OCI-LY3 (cell line): ENCODE measurements around the gene SH2D1B.
A peak's percentile ranks its signal among the peaks of the same experiment; 100 is the strongest.

Source experiments
- H2AFZ ChIP-seq: fragments of 200-600, 300-600 bp; shearing (Covaris generic); 2 replicates; pipeline ENCODE4 v1.6.0; 2014; ENCODE audit warnings: antibody characterized with exemption, low read depth, low read length
- H3K27ac ChIP-seq: fragments of 200-600, 300-600 bp; sonication (generic); 2 replicates; pipeline ENCODE4 v1.5.1; 2014; ENCODE audit warnings: mild to moderate bottlenecking, low read length, moderate library complexity, mixed read lengths
- H3K27me3 ChIP-seq: fragments of 200-600, 300-600 bp; sonication (generic); 2 replicates; pipeline ENCODE4 v1.6.1; 2014; ENCODE audit warnings: low read depth, low read length, mixed read lengths
- H3K36me3 ChIP-seq: fragments of 200-600, 300-600 bp; sonication (generic); replicated peaks from 2 replicates; pipeline ENCODE3; 2014; ENCODE audit warnings: low read depth, low read length, mixed read lengths
- H3K4me1 ChIP-seq: fragments of 300-600, 200-600 bp; sonication (generic); 2 replicates; pipeline ENCODE4 v1.6.1; 2014; ENCODE audit warnings: low read length, mixed read lengths
- H3K4me2 ChIP-seq: fragments of 200-600, 300-600 bp; sonication (generic); 2 replicates; pipeline ENCODE4 v1.6.1; 2014; ENCODE audit warnings: low read length, mixed read lengths
- H3K4me3 ChIP-seq: fragments of 300-600, 200-600 bp; sonication (generic); 2 replicates; pipeline ENCODE4 v1.5.1; 2014; ENCODE audit warnings: antibody characterized with exemption, mild to moderate bottlenecking, low read length, moderate library complexity
- H3K79me2 ChIP-seq: fragments of 300-600, 200-600 bp; shearing (Covaris generic); 2 replicates; pipeline ENCODE4 v1.6.1; 2014; ENCODE audit warnings: mild to moderate bottlenecking, low read length, mixed read lengths
- H3K9ac ChIP-seq: fragments of 300-600, 200-600 bp; shearing (Covaris generic); 2 replicates; pipeline ENCODE4 v1.6.0; 2014; ENCODE audit warnings: mild to moderate bottlenecking, low read length, moderate library complexity
- H3K9me3 ChIP-seq: fragments of 200-600, 300-600 bp; shearing (Covaris generic); 2 replicates; pipeline ENCODE4 v1.6.1; 2014; ENCODE audit warnings: low read length, mixed read lengths; ENCODE audit not compliant: insufficient read depth
- H4K20me1 ChIP-seq: fragments of 200-600, 300-600 bp; sonication (generic); 2 replicates; pipeline ENCODE4 v1.6.1; 2016; ENCODE audit warnings: low read length, mixed read lengths; ENCODE audit not compliant: insufficient read depth
- CTCF ChIP-seq: fragments of 200-600, 300-600 bp; sonication (generic); IDR thresholded peaks from 2 replicates; pipeline ENCODE4 v1.5.1; 2014; ENCODE audit warnings: antibody characterized with exemption, low read length, low read depth
- EZH2phosphoT487 ChIP-seq: fragments of 200-600 bp; shearing (Covaris generic); IDR thresholded peaks from 2 replicates; pipeline ENCODE4 v1.6.1; 2018; ENCODE audit warnings: antibody characterized with exemption, mixed run types, low read depth

SH2D1B gene

DNA sequence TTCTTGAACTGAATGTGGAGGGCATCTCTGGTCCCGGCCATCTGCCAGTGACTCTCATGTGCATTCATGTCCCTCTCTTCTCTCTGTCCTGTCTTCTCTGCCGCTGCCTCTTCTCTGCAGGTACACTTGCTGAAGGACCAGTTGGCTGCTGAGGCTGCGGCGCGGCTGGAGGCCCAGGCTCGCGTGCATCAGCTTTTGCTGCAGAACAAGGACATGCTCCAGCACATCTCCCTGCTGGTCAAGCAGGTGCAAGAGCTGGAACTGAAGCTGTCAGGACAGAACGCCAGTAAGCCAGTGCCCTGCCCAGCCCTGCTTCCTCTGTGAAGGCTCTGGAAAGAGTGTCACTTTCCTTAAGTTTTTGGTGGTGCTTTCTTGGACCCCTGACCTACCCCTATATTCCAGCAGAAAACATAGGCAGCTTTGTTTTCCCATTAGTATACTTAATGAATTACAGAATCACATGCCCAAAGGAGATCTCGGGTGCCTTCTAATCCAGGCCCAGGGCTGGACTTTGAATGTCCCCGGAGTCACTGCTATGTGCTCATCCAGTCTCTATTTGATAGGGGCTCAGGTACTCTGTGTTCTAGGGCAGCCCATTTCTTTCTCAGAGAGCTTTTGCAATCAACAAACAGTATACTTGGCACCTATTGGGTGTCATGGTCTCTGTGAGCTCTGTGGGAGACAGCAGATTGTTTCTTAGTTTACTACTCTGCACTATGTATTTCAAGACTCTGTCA is 46.5 kb downstream of the SH2D1B start:
- H3K4me2 ChIP-seq = no peak overlapping the region
- H3K4me3 ChIP-seq = no peak overlapping the region
- peaks cover 33% of the 10 kb centered on the region for H4K20me1 ChIP-seq
- H3K9me3 ChIP-seq = no peaks in the 10 kb centered on the region
- no peak overlapping the region for H2AFZ ChIP-seq
- H3K36me3 ChIP-seq = no peaks in the 10 kb centered on the region
- H3K27ac ChIP-seq = no peak overlapping the region
- H3K79me2 ChIP-seq = no peaks in the 10 kb centered on the region
- H3K4me1 ChIP-seq = peaks cover 12% of the 10 kb centered on the region
- no peak for TF ChIP-seq CTCF
- no peak for TF ChIP-seq EZH2phosphoT487
- H3K27me3 ChIP-seq = peaks cover 90% of the 10 kb centered on the region
- no peak overlapping the region for H3K9ac ChIP-seq

DNA sequence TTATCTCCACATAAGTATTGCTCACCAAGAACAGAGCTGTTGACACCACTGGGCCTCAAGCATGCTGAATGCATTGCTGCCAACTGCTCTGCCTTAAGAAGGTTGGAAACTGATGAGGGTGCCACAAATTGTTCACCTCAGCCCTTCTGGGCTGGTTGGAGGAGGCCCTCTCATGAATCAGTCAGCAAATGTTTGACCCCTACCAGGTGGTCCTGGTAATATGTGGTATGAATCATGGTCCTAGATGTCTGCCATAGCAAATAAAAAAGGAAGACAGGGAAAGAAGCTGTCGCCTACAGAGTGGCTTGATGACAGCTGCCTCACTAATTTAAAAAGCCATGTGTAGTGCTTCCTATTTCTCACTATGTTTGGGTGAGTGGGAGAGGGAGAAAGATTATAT is 47.4 kb downstream of the SH2D1B start:
- Histone ChIP-seq H4K20me1 (peaks cover 42% of the 10 kb centered on the region), H3K4me1 (peaks cover 12% of the 10 kb centered on the region), H2AFZ (no peak overlapping the region), H3K36me3 (no peaks in the 10 kb centered on the region), H3K4me2 (no peak overlapping the region), H3K9ac (no peak overlapping the region), H3K27me3 (peaks cover 90% of the 10 kb centered on the region), H3K79me2 (no peaks in the 10 kb centered on the region), H3K27ac (no peak overlapping the region), H3K9me3 (no peaks in the 10 kb centered on the region), H3K4me3 (no peak overlapping the region)
- no peak for TF ChIP-seq EZH2phosphoT487

GRCh38 chr1:162363823-162364222 is 48.1 kb downstream of the SH2D1B start:
- Histone ChIP-seq H3K9me3 (no peaks in the 10 kb centered on the region), H3K79me2 (no peaks in the 10 kb centered on the region), H3K36me3 (no peaks in the 10 kb centered on the region), H3K4me3 (no peak overlapping the region), H3K4me2 (no peak overlapping the region), H3K27me3 (peaks cover 90% of the 10 kb centered on the region), H3K27ac (no peak overlapping the region), H4K20me1 (peaks cover 42% of the 10 kb centered on the region), H2AFZ (no peak overlapping the region), H3K4me1 (peaks cover 12% of the 10 kb centered on the region), H3K9ac (no peak overlapping the region)
- no peak for TF ChIP-seq EZH2phosphoT487
- TF ChIP-seq CTCF = no peak

- H4K20me1 ChIP-seq = peaks cover 42% of the 10 kb centered on the region
- peaks cover 12% of the 10 kb centered on the region for H3K4me1 ChIP-seq
- no peak overlapping the region for H3K9ac ChIP-seq
- no peak overlapping the region for H2AFZ ChIP-seq
- peaks cover 90% of the 10 kb centered on the region for H3K27me3 ChIP-seq
- H3K9me3 ChIP-seq = no peaks in the 10 kb centered on the region
- no peak overlapping the region for H3K27ac ChIP-seq
- H3K79me2 ChIP-seq = no peaks in the 10 kb centered on the region
- no peak for TF ChIP-seq EZH2phosphoT487
- no peak for TF ChIP-seq CTCF
- no peak overlapping the region for H3K4me3 ChIP-seq
- H3K36me3 ChIP-seq = no peaks in the 10 kb centered on the region
- peak overlapping the region; percentile 57 for H3K4me2 ChIP-seq
These were observed 50.6 kb downstream of the SH2D1B start for GRCh38 chr1:162361349-162361748.
